Lung (tissue), 12 donors: ENCODE data around the gene SLC52A1. TPM values are rescaled to one million over a fixed set of nuclear protein-coding genes. Genes with fewer than 3 reads are reported as not detected.
A peak's percentile ranks its signal among the peaks of the same experiment; 100 is the strongest.

Experiments
- ATAC-seq: fragments of 200-7000 bp; cut with Tn5 transposase; one replicate; pipeline ENCODE4 v1.9.1; 2020; ENCODE audit warnings: moderate number of reproducible peaks; ENCODE audit not compliant: insufficient read depth, low FRiP score
- DNase-seq, 3 donors: peaks; one replicate each; pipeline ENCODE4 v3.0.0-alpha.2; 2013 to 2017
- H3K27ac ChIP-seq, 2 donors: one replicate each; pipeline ENCODE4 v1.5.1; 2013; ENCODE audit warnings: mild to moderate bottlenecking in 2 of 2, moderate library complexity in 2 of 2, control low read depth in 1 of 2, inconsistent platforms in 1 of 2, low read depth in 1 of 2, low read length in 1 of 2
- H3K27me3 ChIP-seq, 3 donors: one replicate each; pipeline ENCODE4 v1.5.1; 2013; ENCODE audit warnings: low read length in 2 of 3; ENCODE audit not compliant: control insufficient read depth in 3 of 3, insufficient read depth in 3 of 3
- H3K36me3 ChIP-seq, 4 donors: one replicate each; pipeline ENCODE4 v1.5.1; 2013; ENCODE audit warnings: low read length in 4 of 4, mild to moderate bottlenecking in 1 of 4, moderate library complexity in 1 of 4; ENCODE audit not compliant: control insufficient read depth in 4 of 4, insufficient read depth in 4 of 4
- H3K4me1 ChIP-seq, 5 donors: one replicate each; pipeline ENCODE4 v1.5.1; 2013; ENCODE audit warnings: low read length in 5 of 5, mild to moderate bottlenecking in 2 of 5, moderate library complexity in 1 of 5; ENCODE audit not compliant: control insufficient read depth in 5 of 5, insufficient read depth in 5 of 5
- H3K4me3 ChIP-seq: one replicate; pipeline ENCODE4 v1.5.1; 2013; ENCODE audit warnings: mild to moderate bottlenecking, control low read depth, moderate library complexity
- H3K9ac ChIP-seq, 2 donors: one replicate each; pipeline ENCODE4 v1.5.1; 2013; ENCODE audit warnings: low read length in 2 of 2, control low read depth in 1 of 2; ENCODE audit not compliant: insufficient read depth in 1 of 2
- H3K9me3 ChIP-seq, 4 donors: one replicate each; pipeline ENCODE4 v1.5.1; 2013; ENCODE audit warnings: low read length in 3 of 4, mild to moderate bottlenecking in 1 of 4, moderate library complexity in 1 of 4; ENCODE audit not compliant: control insufficient read depth in 4 of 4, insufficient read depth in 3 of 4
- WGBS, 2 donors: extraction: QIAGEN DNeasy Blood & Tissue Kit; methylation state at CpG; one replicate each; pipeline ENCODE4 v1.1.7; 2013; 5-methylcytosine and 5-hydroxymethylcytosine counted together
- polyA plus RNA-seq, 2 donors: library from polyadenylated mRNA; stranded (reverse); fragments of 200-250 nt; gene quantifications; one replicate each; pipeline ENCODE4 v1.2.1, GENCODE V29; 2013
- total RNA-seq, 2 donors: library from RNA; depleted of rRNA in 1 of 2; stranded (reverse); fragments of >200 nt in 1 of 2; gene quantifications; one replicate each; pipeline ENCODE4 v1.2.1, GENCODE V29; 2014 to 2021
- TF ChIP-seq, protein P1 (sequence below): IDR thresholded peaks from 2 replicates; pipeline ENCODE4 v1.5.1; 2012; ENCODE audit warnings: mild to moderate bottlenecking; ENCODE audit errors: control extremely low read depth, extremely low read depth
- donor health status: control.
- donor health status: control.
- donor health status: Bipolar disorder and iron deficiency.
- donor health status: healthy.
- donor health status: DM: yes; HTN: yes; CAD: no.

The SLC52A1 gene
- total and polyA plus RNA-seq, 4 donors, result 0.47 to 1.3 (median 0.62) TPM

- TF ChIP-seq, protein P1, sequence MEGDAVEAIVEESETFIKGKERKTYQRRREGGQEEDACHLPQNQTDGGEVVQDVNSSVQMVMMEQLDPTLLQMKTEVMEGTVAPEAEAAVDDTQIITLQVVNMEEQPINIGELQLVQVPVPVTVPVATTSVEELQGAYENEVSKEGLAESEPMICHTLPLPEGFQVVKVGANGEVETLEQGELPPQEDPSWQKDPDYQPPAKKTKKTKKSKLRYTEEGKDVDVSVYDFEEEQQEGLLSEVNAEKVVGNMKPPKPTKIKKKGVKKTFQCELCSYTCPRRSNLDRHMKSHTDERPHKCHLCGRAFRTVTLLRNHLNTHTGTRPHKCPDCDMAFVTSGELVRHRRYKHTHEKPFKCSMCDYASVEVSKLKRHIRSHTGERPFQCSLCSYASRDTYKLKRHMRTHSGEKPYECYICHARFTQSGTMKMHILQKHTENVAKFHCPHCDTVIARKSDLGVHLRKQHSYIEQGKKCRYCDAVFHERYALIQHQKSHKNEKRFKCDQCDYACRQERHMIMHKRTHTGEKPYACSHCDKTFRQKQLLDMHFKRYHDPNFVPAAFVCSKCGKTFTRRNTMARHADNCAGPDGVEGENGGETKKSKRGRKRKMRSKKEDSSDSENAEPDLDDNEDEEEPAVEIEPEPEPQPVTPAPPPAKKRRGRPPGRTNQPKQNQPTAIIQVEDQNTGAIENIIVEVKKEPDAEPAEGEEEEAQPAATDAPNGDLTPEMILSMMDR, result no peak
- H3K9me3 ChIP-seq, result no peaks in the 10 kb centered on the region
Observed at GRCh38 chr17:4986403-4986802, 48.8 kb downstream of the SLC52A1 start.

More at GRCh38 chr17:4986403-4986802, 48.8 kb downstream of the SLC52A1 start:
- DNase-seq (no peak), ATAC-seq (peak; percentile 7)
- peak overlapping the region; percentile 87 for H3K4me3 ChIP-seq
- 26 to 30% methylated on average over 5 of the region's 5 CpGs for WGBS, 2 donors
- H3K9ac ChIP-seq, result peak overlapping the region in 1 of 2 donors; percentile 42
- H3K36me3 ChIP-seq, result peaks cover 3 to 9% (median 5%) of the 10 kb centered on the region in 4 donors
- H3K4me1 ChIP-seq, result peaks cover 8 to 22% (median 14%) of the 10 kb centered on the region in 5 donors
- H3K27me3 ChIP-seq, result no peaks in the 10 kb centered on the region
- H3K27ac ChIP-seq, result peak overlapping the region; percentile 91 to 96

Other genes starting within 250 kb of the SLC52A1 start
- 10 to 100 TPM in 1 of 2 donors, 1 to 10 TPM in 1; 2.1 to 14.0 TPM for gene VMO1, start 249.1 kb downstream of the SLC52A1 start, total RNA-seq
- 10 to 100 TPM; 21.3 to 21.8 TPM for gene VMO1, start 249.1 kb downstream of the SLC52A1 start, polyA plus RNA-seq
- gene GLTPD2, start 246.5 kb downstream of the SLC52A1 start, total RNA-seq, result under 1 TPM in 1 of 2 donors, not detected in 1; 0.34 TPM
- gene GLTPD2, start 246.5 kb downstream of the SLC52A1 start, polyA plus RNA-seq, result under 1 TPM in 1 of 2 donors, not detected in 1; 0.41 TPM
- 100 to 1,000 TPM in 1 of 2 donors, 10 to 100 TPM in 1; 63.7 to 141 TPM for gene PSMB6, start 239.3 kb downstream of the SLC52A1 start, total RNA-seq
- 100 to 1,000 TPM; 172 to 237 TPM for gene PSMB6, start 239.3 kb downstream of the SLC52A1 start, polyA plus RNA-seq
- 10 to 100 TPM; 27.1 to 42.3 TPM for gene PLD2, start 228.3 kb downstream of the SLC52A1 start, total RNA-seq
- gene PLD2, start 228.3 kb downstream of the SLC52A1 start, polyA plus RNA-seq, result 10 to 100 TPM; 18.0 to 22.4 TPM
- gene MINK1, start 202.1 kb downstream of the SLC52A1 start, total RNA-seq, result 10 to 100 TPM; 39.2 to 95.4 TPM
- 10 to 100 TPM; 36.5 to 62.8 TPM for gene MINK1, start 202.1 kb downstream of the SLC52A1 start, polyA plus RNA-seq
- gene C17orf107, start 135.9 kb downstream of the SLC52A1 start, total RNA-seq, result 1 to 10 TPM; 2.8 to 4.5 TPM
- gene C17orf107, start 135.9 kb downstream of the SLC52A1 start, polyA plus RNA-seq, result 1 to 10 TPM; 1.3 to 2.7 TPM
- 1 to 10 TPM in 1 of 2 donors, under 1 TPM in 1; 0.77 to 1.2 TPM for gene CHRNE, start 132.3 kb downstream of the SLC52A1 start, total RNA-seq
- 1 to 10 TPM in 1 of 2 donors, under 1 TPM in 1; 0.61 to 2.3 TPM for gene CHRNE, start 132.3 kb downstream of the SLC52A1 start, polyA plus RNA-seq
- gene GP1BA, start 103.1 kb downstream of the SLC52A1 start, total RNA-seq, result under 1 TPM; 0.18 to 0.94 TPM
- gene GP1BA, start 103.1 kb downstream of the SLC52A1 start, polyA plus RNA-seq, result 1 to 10 TPM in 1 of 2 donors, under 1 TPM in 1; 0.26 to 1.4 TPM
- 10 to 100 TPM; 34.8 to 65.8 TPM for gene SLC25A11, start 95.4 kb downstream of the SLC52A1 start, total RNA-seq
- 10 to 100 TPM; 42.5 to 72.1 TPM for gene SLC25A11, start 95.4 kb downstream of the SLC52A1 start, polyA plus RNA-seq
- 100 to 1,000 TPM in 1 of 2 donors, 10 to 100 TPM in 1; 30.8 to 107 TPM for gene RNF167, start 95.2 kb downstream of the SLC52A1 start, total RNA-seq
- gene RNF167, start 95.2 kb downstream of the SLC52A1 start, polyA plus RNA-seq, result 100 to 1,000 TPM in 1 of 2 donors, 10 to 100 TPM in 1; 86.7 to 142 TPM
- 100 to 1,000 TPM; 461 to 827 TPM for gene PFN1, start 86.9 kb downstream of the SLC52A1 start, total RNA-seq
- gene PFN1, start 86.9 kb downstream of the SLC52A1 start, polyA plus RNA-seq, result 1,000 to 10,000 TPM in 1 of 2 donors, 100 to 1,000 TPM in 1; 671 to 2,264 TPM
- 10 to 100 TPM in 1 of 2 donors, 1 to 10 TPM in 1; 3.3 to 10.7 TPM for gene ENO3, start 84.3 kb downstream of the SLC52A1 start, total RNA-seq
- 1 to 10 TPM; 7.2 to 9.3 TPM for gene ENO3, start 84.3 kb downstream of the SLC52A1 start, polyA plus RNA-seq
- 10 to 100 TPM; 63.8 to 75.4 TPM for gene SPAG7, start 67.6 kb downstream of the SLC52A1 start, total RNA-seq
- gene SPAG7, start 67.6 kb downstream of the SLC52A1 start, polyA plus RNA-seq, result 100 to 1,000 TPM in 1 of 2 donors, 10 to 100 TPM in 1; 76.2 to 101 TPM
- 10 to 100 TPM; 15.0 to 53.4 TPM for gene CAMTA2, start 47.8 kb downstream of the SLC52A1 start, total RNA-seq
- gene CAMTA2, start 47.8 kb downstream of the SLC52A1 start, polyA plus RNA-seq, result 10 to 100 TPM; 45.8 to 66.3 TPM
- gene INCA1, start 37.9 kb downstream of the SLC52A1 start, total RNA-seq, result 1 to 10 TPM; 1.9 to 2.0 TPM
- 1 to 10 TPM in 1 of 2 donors, under 1 TPM in 1; 0.89 to 3.4 TPM for gene INCA1, start 37.9 kb downstream of the SLC52A1 start, polyA plus RNA-seq
- 100 to 1,000 TPM in 1 of 2 donors, 10 to 100 TPM in 1; 48.0 to 190 TPM for gene KIF1C, start 37.5 kb downstream of the SLC52A1 start, total RNA-seq
- 10 to 100 TPM; 61.8 to 89.8 TPM for gene KIF1C, start 37.5 kb downstream of the SLC52A1 start, polyA plus RNA-seq
- gene ZFP3, start 43.0 kb upstream of the SLC52A1 start, total RNA-seq, result 1 to 10 TPM; 4.8 to 7.3 TPM
- gene ZFP3, start 43.0 kb upstream of the SLC52A1 start, polyA plus RNA-seq, result 1 to 10 TPM; 2.3 to 2.6 TPM
- 10 to 100 TPM in 1 of 2 donors, 1 to 10 TPM in 1; 9.6 to 14.1 TPM for gene ZNF232, start 76.5 kb upstream of the SLC52A1 start, total RNA-seq
- gene ZNF232, start 76.5 kb upstream of the SLC52A1 start, polyA plus RNA-seq, result 1 to 10 TPM; 6.8 to 9.4 TPM
- under 1 TPM; 0.31 to 0.46 TPM for gene USP6, start 80.6 kb upstream of the SLC52A1 start, total RNA-seq
- under 1 TPM; 0.05 to 0.10 TPM for gene USP6, start 80.6 kb upstream of the SLC52A1 start, polyA plus RNA-seq
- gene ZNF594, start 156.4 kb upstream of the SLC52A1 start, total RNA-seq, result 10 to 100 TPM in 1 of 2 donors, 1 to 10 TPM in 1; 7.9 to 14.4 TPM
- 1 to 10 TPM; 1.6 to 2.1 TPM for gene ZNF594, start 156.4 kb upstream of the SLC52A1 start, polyA plus RNA-seq
- gene SCIMP, start 199.4 kb upstream of the SLC52A1 start, total RNA-seq, result 10 to 100 TPM in 1 of 2 donors, 1 to 10 TPM in 1; 2.3 to 18.6 TPM
- 10 to 100 TPM in 1 of 2 donors, 1 to 10 TPM in 1; 3.8 to 22.2 TPM for gene SCIMP, start 199.4 kb upstream of the SLC52A1 start, polyA plus RNA-seq
- 10 to 100 TPM; 34.0 to 38.2 TPM for gene RABEP1, start 246.9 kb upstream of the SLC52A1 start, total RNA-seq
- gene RABEP1, start 246.9 kb upstream of the SLC52A1 start, polyA plus RNA-seq, result 10 to 100 TPM; 14.9 to 16.2 TPM